ENCODE data around the gene C1QTNF3.

The C1QTNF3 gene

GRCh38 chr5:34042321-34042720 is 692 bp downstream of the C1QTNF3 start:
- H3K4me2 ChIP-seq (ENCODE audit: low read length): no peak overlapping the region
- no peaks in the 10 kb centered on the region for H3K79me2 ChIP-seq (ENCODE audit: control insufficient read depth, low read length)
- H3F3A ChIP-seq (ENCODE audit: control insufficient read depth, insufficient read depth): no peaks in the 10 kb centered on the region

GRCh38 chr5:34041247-34041972 is 1.6 kb downstream of the C1QTNF3 start:
- H3K27ac ChIP-seq (ENCODE audit: low read depth, low read length): no peak overlapping the region
- H3K27me3 ChIP-seq (ENCODE audit: control insufficient read depth, low read length): no peaks in the 10 kb centered on the region; the same call in 1 of the 2 replicates
- no peak for TF ChIP-seq EZH2phosphoT487 (IDR thresholded peaks at IDR 0.05; ENCODE audit: borderline replicate concordance, low read length)
- TF ChIP-seq CTCF (IDR thresholded peaks at IDR 0.05; ENCODE audit: low read depth, low read length, poor library complexity, severe bottlenecking): no peak
- H3K4me2 ChIP-seq (ENCODE audit: low read length): no peak overlapping the region
- H4K20me1 ChIP-seq (ENCODE audit: control insufficient read depth, insufficient read depth, low read depth, low read length): no peaks in the 10 kb centered on the region
- no peaks in the 10 kb centered on the region for H3F3A ChIP-seq (ENCODE audit: control insufficient read depth, insufficient read depth)
- no peaks in the 10 kb centered on the region for H3K79me2 ChIP-seq (ENCODE audit: control insufficient read depth, low read length)
- H3K4me3 ChIP-seq (ENCODE audit: low read length): no peak overlapping the region
- no peaks in the 10 kb centered on the region for H3K9me2 ChIP-seq (replicated peaks; ENCODE audit: control insufficient read depth, low read length)
- no peaks in the 10 kb centered on the region for H3K4me1 ChIP-seq (ENCODE audit: control insufficient read depth, low read length)
- no peaks in the 10 kb centered on the region for H3K9me3 ChIP-seq (ENCODE audit: control insufficient read depth, insufficient read depth, low read length)
- H3K36me3 ChIP-seq (ENCODE audit: control insufficient read depth, low read length): no peaks in the 10 kb centered on the region

More at GRCh38 chr5:34042321-34042720, 692 bp downstream of the C1QTNF3 start:
- TF ChIP-seq CTCF (IDR thresholded peaks at IDR 0.05; ENCODE audit: low read depth, low read length, poor library complexity, severe bottlenecking) (no peak), EZH2phosphoT487 (IDR thresholded peaks at IDR 0.05; ENCODE audit: borderline replicate concordance, low read length) (no peak)
- Histone ChIP-seq H3K27me3 (ENCODE audit: control insufficient read depth, low read length) (no peaks in the 10 kb centered on the region; the same call in 1 of the 2 replicates), H3K27ac (ENCODE audit: low read depth, low read length) (no peak overlapping the region), H3K9me3 (ENCODE audit: control insufficient read depth, insufficient read depth, low read length) (no peaks in the 10 kb centered on the region), H3K4me1 (ENCODE audit: control insufficient read depth, low read length) (no peaks in the 10 kb centered on the region), H3K36me3 (ENCODE audit: control insufficient read depth, low read length) (no peaks in the 10 kb centered on the region), H3K4me3 (ENCODE audit: low read length) (no peak overlapping the region), H4K20me1 (ENCODE audit: control insufficient read depth, insufficient read depth, low read depth, low read length) (no peaks in the 10 kb centered on the region), H3K9me2 (replicated peaks; ENCODE audit: control insufficient read depth, low read length) (no peaks in the 10 kb centered on the region)

GRCh38 chr5:34040472-34040871 is 2.5 kb downstream of the C1QTNF3 start:
- Histone ChIP-seq H3K4me2 (ENCODE audit: low read length) (no peak overlapping the region), H3K36me3 (ENCODE audit: control insufficient read depth, low read length) (no peaks in the 10 kb centered on the region), H3K4me3 (ENCODE audit: low read length) (no peak overlapping the region), H3K27ac (ENCODE audit: low read depth, low read length) (no peak overlapping the region), H4K20me1 (ENCODE audit: control insufficient read depth, insufficient read depth, low read depth, low read length) (no peaks in the 10 kb centered on the region), H3K9me2 (replicated peaks; ENCODE audit: control insufficient read depth, low read length) (no peaks in the 10 kb centered on the region), H3K27me3 (ENCODE audit: control insufficient read depth, low read length) (no peaks in the 10 kb centered on the region; the same call in 1 of the 2 replicates), H3K9me3 (ENCODE audit: control insufficient read depth, insufficient read depth, low read length) (no peaks in the 10 kb centered on the region), H3K4me1 (ENCODE audit: control insufficient read depth, low read length) (no peaks in the 10 kb centered on the region), H3F3A (ENCODE audit: control insufficient read depth, insufficient read depth) (no peaks in the 10 kb centered on the region), H3K79me2 (ENCODE audit: control insufficient read depth, low read length) (no peaks in the 10 kb centered on the region)
- TF ChIP-seq CTCF (IDR thresholded peaks at IDR 0.05; ENCODE audit: low read depth, low read length, poor library complexity, severe bottlenecking) (no peak), EZH2phosphoT487 (IDR thresholded peaks at IDR 0.05; ENCODE audit: borderline replicate concordance, low read length) (no peak)

Data from DOHH2 (cell line).